ENCODE measurements around the gene WDR70.
"Not testable (repeated sequence)": the region's sequence is repeated elsewhere in the genome, so short reads cannot be mapped to it uniquely, and the experiment has no call there.

WDR70 gene

GRCh38 chr5:37570597-37570996 is 191.5 kb downstream of the WDR70 start:
- no peak for DNase-seq (ENCODE audit: low read depth)

GRCh38 chr5:37571985-37572384 is 192.9 kb downstream of the WDR70 start:
- no peak for DNase-seq (ENCODE audit: low read depth)

- DNase-seq (ENCODE audit: low read depth) = no peak
These were observed 196.7 kb downstream of the WDR70 start for GRCh38 chr5:37575541-37576489.

GRCh38 chr5:37576552-37576951 is 197.4 kb downstream of the WDR70 start:
- no peak for DNase-seq (ENCODE audit: low read depth)

- DNase-seq (ENCODE audit: low read depth) = no peak
These were observed 199.1 kb downstream of the WDR70 start for GRCh38 chr5:37578176-37578575.

GRCh38 chr5:37580106-37580505 is 201.0 kb downstream of the WDR70 start:
- DNase-seq (ENCODE audit: low read depth) = no peak

GRCh38 chr5:37582202-37582601 is 203.1 kb downstream of the WDR70 start:
- no peak for DNase-seq (ENCODE audit: low read depth)

- not testable (repeated sequence) for DNase-seq (ENCODE audit: low read depth)
These were observed 214.2 kb downstream of the WDR70 start for GRCh38 chr5:37593292-37593691.

- DNase-seq (ENCODE audit: low read depth) = not testable (repeated sequence)
These were observed 215.7 kb downstream of the WDR70 start for GRCh38 chr5:37594864-37595263.

GRCh38 chr5:37598733-37599132 is 219.6 kb downstream of the WDR70 start:
- DNase-seq (ENCODE audit: low read depth) = no peak

- no peak for DNase-seq (ENCODE audit: low read depth)
These were observed 222.0 kb downstream of the WDR70 start for GRCh38 chr5:37601163-37601562.

- DNase-seq (ENCODE audit: low read depth) = no peak
These were observed 224.0 kb downstream of the WDR70 start for GRCh38 chr5:37603072-37603471.

- DNase-seq (ENCODE audit: low read depth) = no peak
These were observed 225.2 kb downstream of the WDR70 start for GRCh38 chr5:37604290-37604689.

- no peak for DNase-seq (ENCODE audit: low read depth)
These were observed 227.0 kb downstream of the WDR70 start for GRCh38 chr5:37606148-37606547.

GRCh38 chr5:37606632-37607248 is 227.6 kb downstream of the WDR70 start:
- no peak for DNase-seq (ENCODE audit: low read depth)

- no peak for DNase-seq (ENCODE audit: low read depth)
These were observed 236.1 kb downstream of the WDR70 start for GRCh38 chr5:37615184-37615583.

GRCh38 chr5:37619353-37619752 is 240.2 kb downstream of the WDR70 start:
- DNase-seq (ENCODE audit: low read depth) = no peak

GRCh38 chr5:37622354-37622753 is 243.2 kb downstream of the WDR70 start:
- not testable (repeated sequence) for DNase-seq (ENCODE audit: low read depth)

- DNase-seq (ENCODE audit: low read depth) = no peak
These were observed 247.1 kb downstream of the WDR70 start for GRCh38 chr5:37626266-37626665.

- no peak for DNase-seq (ENCODE audit: low read depth)
These were observed 249.8 kb downstream of the WDR70 start for GRCh38 chr5:37628876-37629275.

- no peak for DNase-seq (ENCODE audit: low read depth)
These were observed 252.8 kb downstream of the WDR70 start for GRCh38 chr5:37631939-37632338.

GRCh38 chr5:37637165-37637845 is 258.2 kb downstream of the WDR70 start:
- DNase-seq (ENCODE audit: low read depth) = no peak

GRCh38 chr5:37638897-37639296 is 259.8 kb downstream of the WDR70 start:
- no peak for DNase-seq (ENCODE audit: low read depth)

Measured in stimulated activated CD8-positive, alpha-beta memory T cell treated with anti-CD3 and anti-CD28 coated beads, Interleukin-12 subunit alpha, Interleukin-12 subunit beta, amount 100 ng/mL, for 1 hour (primary cell).